GM21447 (cell line): ENCODE data around the gene DDX5.

ENCODE experiments used
- ATAC-seq: cut with Tn5 transposase; IDR thresholded peaks from one replicate; pipeline ENCODE4 v1.9.1; 2021; ENCODE audit not compliant: unreplicated experiment

DDX5 gene

DNA sequence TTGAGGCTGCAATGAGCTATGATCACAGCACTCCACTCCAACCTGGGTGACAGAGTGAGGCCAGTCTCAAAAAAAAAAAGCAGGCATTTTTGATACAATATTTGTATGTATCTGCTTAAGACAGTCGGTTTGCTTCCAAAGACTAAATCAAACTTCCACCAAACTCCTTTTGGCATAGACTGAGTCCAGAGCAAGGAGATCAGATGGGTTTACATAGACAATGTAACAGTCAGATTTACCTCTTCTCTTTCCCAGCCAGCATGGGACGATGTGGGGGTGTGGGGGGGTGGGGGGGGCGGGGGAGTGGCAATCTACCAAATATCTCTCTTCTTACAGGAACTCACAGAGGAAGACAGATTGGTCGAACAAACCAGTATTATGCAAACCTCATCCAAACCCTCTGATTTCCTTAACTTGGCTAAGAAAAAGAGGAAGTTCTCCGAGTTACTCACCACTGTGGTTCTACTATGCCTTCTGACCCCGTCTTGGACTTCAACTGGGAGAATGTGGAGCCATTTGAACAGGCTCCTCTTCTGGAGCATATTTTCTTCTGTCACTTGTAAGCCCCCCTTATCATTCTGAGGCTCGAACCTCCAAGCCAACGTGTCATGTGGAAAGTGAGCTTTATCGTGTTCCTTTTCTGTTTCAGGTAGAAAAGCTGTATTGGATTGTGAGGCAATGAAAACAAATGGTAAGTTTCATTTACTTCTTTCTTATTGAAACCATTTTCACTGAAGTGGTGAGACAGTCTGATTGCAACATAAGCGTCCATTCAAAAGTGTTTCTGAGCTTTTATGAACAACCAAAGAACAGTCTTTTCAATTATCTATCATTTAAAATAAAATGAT lies 57.2 kb downstream of the DDX5 start, which contains the start of gene MILR1:
Gene MILR1 (plus strand): TSS at position 451 of the 848 bp plus-strand sequence. CDS start 54 bp downstream, at position 505.
- peak; percentile 87 for ATAC-seq
